HEK293 (cell line): Measurements from ENCODE around the gene SYNGR1.
A peak's percentile ranks its signal among the peaks of the same experiment; 100 is the strongest.

Experiments used
- ATF2 ChIP-seq: fragments of 450-650 bp; formaldehyde crosslinking; IDR thresholded peaks from 2 replicates; pipeline ENCODE4 v1.5.1; 2016; ENCODE audit warnings: missing biosample characterization, missing genetic modification characterization, low read depth
- GFI1B ChIP-seq: fragments of 450-650 bp; formaldehyde crosslinking; IDR thresholded peaks from 2 replicates; pipeline ENCODE4 v1.5.1; 2016; ENCODE audit warnings: missing biosample characterization, missing genetic modification characterization
- KLF1 ChIP-seq: fragments of 450-650 bp; formaldehyde crosslinking; IDR thresholded peaks from 2 replicates; pipeline ENCODE4 v1.5.1; 2016; ENCODE audit warnings: missing biosample characterization, missing genetic modification characterization
- REPIN1 ChIP-seq: fragments of 450-650 bp; formaldehyde crosslinking; IDR thresholded peaks from 2 replicates; pipeline ENCODE4 v1.5.1; 2017; ENCODE audit warnings: missing biosample characterization, missing genetic modification characterization, low read depth
- TRIM28 ChIP-seq: IDR thresholded peaks from 2 replicates; pipeline ENCODE4 v1.6.1; 2011; ENCODE audit warnings: low read length, control low read depth, borderline replicate concordance
- YY2 ChIP-seq: fragments of 450-650 bp; formaldehyde crosslinking; IDR thresholded peaks from 2 replicates; pipeline ENCODE4 v1.5.1; 2016; ENCODE audit warnings: missing biosample characterization, missing genetic modification characterization
- ZBTB8A ChIP-seq: fragments of 450-650 bp; formaldehyde crosslinking; IDR thresholded peaks from 2 replicates; pipeline ENCODE4 v1.5.1; 2016; ENCODE audit warnings: missing biosample characterization, missing genetic modification characterization
- ZNF112 ChIP-seq: fragments of 450-650 bp; formaldehyde crosslinking; IDR thresholded peaks from 2 replicates; pipeline ENCODE4 v1.5.0; 2017; ENCODE audit warnings: missing biosample characterization, missing genetic modification characterization
- ZNF114 ChIP-seq: fragments of 450-650 bp; formaldehyde crosslinking; IDR thresholded peaks from 2 replicates; pipeline ENCODE4 v1.5.0; 2017; ENCODE audit warnings: missing biosample characterization, missing genetic modification characterization
- ZNF148 ChIP-seq: fragments of 450-650 bp; formaldehyde crosslinking; IDR thresholded peaks from 2 replicates; pipeline ENCODE4 v1.5.0; 2017; ENCODE audit warnings: missing biosample characterization, missing genetic modification characterization, borderline replicate concordance
- ZNF157 ChIP-seq: fragments of 450-650 bp; formaldehyde crosslinking; IDR thresholded peaks from 2 replicates; pipeline ENCODE4 v1.5.1; 2016; ENCODE audit warnings: missing biosample characterization, missing genetic modification characterization
- ZNF221 ChIP-seq: fragments of 450-650 bp; formaldehyde crosslinking; IDR thresholded peaks from 2 replicates; pipeline ENCODE4 v1.5.1; 2017; ENCODE audit warnings: missing biosample characterization, missing genetic modification characterization, borderline replicate concordance
- ZNF24 ChIP-seq: fragments of 450-650 bp; formaldehyde crosslinking; IDR thresholded peaks from 2 replicates; pipeline ENCODE4 v1.5.1; 2016; ENCODE audit warnings: missing biosample characterization, missing genetic modification characterization
- ZNF324 ChIP-seq: fragments of 450-650 bp; formaldehyde crosslinking; IDR thresholded peaks from 2 replicates; pipeline ENCODE4 v1.5.1; 2016; ENCODE audit warnings: missing biosample characterization, missing genetic modification characterization
- ZNF341 ChIP-seq: fragments of 450-650 bp; formaldehyde crosslinking; IDR thresholded peaks from 2 replicates; pipeline ENCODE4; 2016; ENCODE audit warnings: low read depth, missing biosample characterization, missing genetic modification characterization
- ZNF350 ChIP-seq: fragments of 450-650 bp; formaldehyde crosslinking; IDR thresholded peaks from 2 replicates; pipeline ENCODE4 v1.5.0; 2017; ENCODE audit warnings: missing biosample characterization, mild to moderate bottlenecking, missing genetic modification characterization
- ZNF366 ChIP-seq: fragments of 450-650 bp; formaldehyde crosslinking; conservative IDR thresholded peaks from 2 replicates; pipeline ENCODE4 v1.5.1; 2016; ENCODE audit warnings: missing biosample characterization, missing genetic modification characterization
- ZNF394 ChIP-seq: fragments of 450-650 bp; formaldehyde crosslinking; IDR thresholded peaks from 2 replicates; pipeline ENCODE4 v1.5.1; 2016; ENCODE audit warnings: missing biosample characterization, missing genetic modification characterization, mild to moderate bottlenecking, moderate library complexity, borderline replicate concordance
- ZNF423 ChIP-seq: fragments of 450-650 bp; formaldehyde crosslinking; IDR thresholded peaks from 2 replicates; pipeline ENCODE4 v1.5.1; 2016; ENCODE audit warnings: missing biosample characterization, missing genetic modification characterization
- ZNF560 ChIP-seq: fragments of 450-650 bp; formaldehyde crosslinking; IDR thresholded peaks from 2 replicates; pipeline ENCODE4 v1.5.1; 2017; ENCODE audit warnings: missing biosample characterization, missing genetic modification characterization, borderline replicate concordance
- ZNF571 ChIP-seq: fragments of 450-650 bp; formaldehyde crosslinking; IDR thresholded peaks from 2 replicates; pipeline ENCODE4 v1.5.0; 2017; ENCODE audit warnings: missing biosample characterization, missing genetic modification characterization
- ZNF580 ChIP-seq: fragments of 450-650 bp; formaldehyde crosslinking; IDR thresholded peaks from 2 replicates; pipeline ENCODE4 v1.5.1; 2016; ENCODE audit warnings: missing biosample characterization, missing genetic modification characterization
- ZNF610 ChIP-seq: fragments of 450-650 bp; formaldehyde crosslinking; IDR thresholded peaks from 2 replicates; pipeline ENCODE4 v1.5.1; 2016; ENCODE audit warnings: missing biosample characterization, missing genetic modification characterization, borderline replicate concordance
- ZNF629 ChIP-seq: fragments of 450-650 bp; formaldehyde crosslinking; IDR thresholded peaks from 2 replicates; pipeline ENCODE4 v1.5.1; 2017; ENCODE audit warnings: missing biosample characterization, missing genetic modification characterization
- ZNF639 ChIP-seq: fragments of 450-650 bp; formaldehyde crosslinking; IDR thresholded peaks from 2 replicates; pipeline ENCODE4 v1.5.1; 2016; ENCODE audit warnings: missing biosample characterization, missing genetic modification characterization
- ZNF654 ChIP-seq: fragments of 450-650 bp; formaldehyde crosslinking; IDR thresholded peaks from 2 replicates; pipeline ENCODE4 v1.5.1; 2016; ENCODE audit warnings: low read depth, missing biosample characterization, missing genetic modification characterization
- ZNF670 ChIP-seq: fragments of 450-650 bp; formaldehyde crosslinking; IDR thresholded peaks from 2 replicates; pipeline ENCODE4 v1.5.1; 2016; ENCODE audit warnings: missing biosample characterization, missing genetic modification characterization, low read depth
- ZNF692 ChIP-seq: fragments of 450-650 bp; formaldehyde crosslinking; IDR thresholded peaks from 2 replicates; pipeline ENCODE4 v1.5.1; 2016; ENCODE audit warnings: missing biosample characterization, missing genetic modification characterization
- ZNF792 ChIP-seq: fragments of 450-650 bp; formaldehyde crosslinking; IDR thresholded peaks from 2 replicates; pipeline ENCODE4 v1.5.1; 2016; ENCODE audit warnings: missing biosample characterization, missing genetic modification characterization
- ZNF837 ChIP-seq: fragments of 450-650 bp; formaldehyde crosslinking; IDR thresholded peaks from 2 replicates; pipeline ENCODE4 v1.5.1; 2016; ENCODE audit warnings: missing biosample characterization, missing genetic modification characterization
- ZSCAN16 ChIP-seq: fragments of 450-650 bp; formaldehyde crosslinking; IDR thresholded peaks from 2 replicates; pipeline ENCODE4 v1.5.1; 2016; ENCODE audit warnings: missing biosample characterization, missing genetic modification characterization
- ZSCAN18 ChIP-seq: fragments of 450-650 bp; formaldehyde crosslinking; IDR thresholded peaks from 2 replicates; pipeline ENCODE4 v1.5.1; 2016; ENCODE audit warnings: missing biosample characterization, missing genetic modification characterization

SYNGR1 gene

GRCh38 chr22:39319284-39320022 is 30.3 kb upstream of the SYNGR1 start, which contains the start of gene RPL3 (continued):
- TF ChIP-seq ATF2 (tag by site-specific recombination): peak; percentile 93
- peak; percentile 97 for TF ChIP-seq ZNF629
- peak; percentile 67; the same call in 1 of the 2 replicates for TF ChIP-seq ZNF610 (tag by site-specific recombination)
- TF ChIP-seq ZNF148 (tag by site-specific recombination): no peak
- peak; percentile 63 for TF ChIP-seq ZNF341 (tag by site-specific recombination)
- no peak for TF ChIP-seq ZNF654
- TF ChIP-seq ZSCAN18 (tag by site-specific recombination): peak; percentile 59
- TF ChIP-seq ZNF792: no peak
- no peak for TF ChIP-seq ZNF366 (tag by site-specific recombination)
- peak; percentile 54 for TF ChIP-seq ZBTB8A (tag by site-specific recombination)
- peak; percentile 69 for TF ChIP-seq ZNF324
- TF ChIP-seq KLF1: peak; percentile 44
- TF ChIP-seq ZNF221: no peak; the same call in 1 of the 2 replicates
- TF ChIP-seq ZNF560 (tag by site-specific recombination): no peak
- TF ChIP-seq ZNF580 (tag by site-specific recombination): no peak
- TF ChIP-seq ZNF350: no peak
- peak; percentile 94 for TF ChIP-seq YY2
- no peak for TF ChIP-seq ZNF670 (tag by site-specific recombination)
- TF ChIP-seq ZNF639 (tag by site-specific recombination): peak; percentile 78
- TF ChIP-seq ZNF24 (tag by site-specific recombination): peak; percentile 48; the same call in 1 of the 2 replicates
- no peak for TF ChIP-seq ZSCAN16 (tag by site-specific recombination)
- no peak for TF ChIP-seq ZNF114
- peak; percentile 73 for TF ChIP-seq ZNF692 (tag by site-specific recombination)
- no peak for TF ChIP-seq ZNF423 (tag by site-specific recombination)
- TF ChIP-seq ZNF394 (tag by site-specific recombination): peak; percentile 65
- peak; percentile 72; the same call in 1 of the 2 replicates for TF ChIP-seq TRIM28
- TF ChIP-seq ZNF157 (tag by site-specific recombination): no peak
- TF ChIP-seq ZNF837 (tag by site-specific recombination): no peak; the same call in 1 of the 2 replicates
- TF ChIP-seq REPIN1 (tag by site-specific recombination): 0 out of 2 replicates have a peak, but pooled peaks have one; percentile 52
- TF ChIP-seq ZNF112 (tag by site-specific recombination): no peak
- no peak for TF ChIP-seq GFI1B (tag by site-specific recombination)
- TF ChIP-seq ZNF571 (tag by site-specific recombination): no peak
